ENCODE results near the gene ADGRL2. TPM values are rescaled to one million over a fixed set of nuclear protein-coding genes. Genes with fewer than 3 reads are reported as not detected.

The ADGRL2 gene
- total and polyA plus RNA-seq, 9 of the 15 experiments (the other 6 are each of a cell fraction or from before 2014, with no cell fraction given), result 0.03 to 0.15 (median 0.13) TPM; not detected in 6

DNA sequence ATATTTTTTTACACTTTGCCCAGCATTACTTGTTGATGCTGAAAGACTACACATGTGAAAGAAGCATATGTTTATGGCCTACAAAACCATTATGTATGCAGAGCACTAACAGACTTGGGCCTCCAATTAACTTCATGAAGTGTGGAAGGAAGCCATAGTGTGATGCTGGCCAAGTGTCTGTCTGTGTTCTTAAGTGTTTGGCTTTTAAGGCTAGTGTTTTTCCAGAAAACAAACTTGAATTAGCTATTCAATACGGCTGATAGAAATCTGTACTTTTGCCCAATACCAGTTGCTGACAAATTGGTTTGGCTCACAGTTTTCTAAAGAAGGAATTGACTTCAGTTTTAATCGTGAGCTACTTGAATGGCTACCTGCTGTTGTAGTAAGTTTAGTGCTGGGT, 136.1 kb downstream of the ADGRL2 start:
- 3% methylated on average over 2 of the region's 2 CpGs for WGBS (ENCODE audit: insufficient coverage, low coverage, missing lambda C conversion rate)
- H3K9ac ChIP-seq (ENCODE audit: insufficient read depth in 1 of 2, low read depth in 2 of 2, low read length in 2 of 2), result no peak overlapping the region
- intact Hi-C loops (cut with micrococcal nuclease), result no loop called here
- ChIA-PET POLR2A (no interaction called here), CTCF (ENCODE audit: low intra/inter-chr PET ratio) (no interaction called here)
- FAIRE-seq (no peak), ATAC-seq (no peak), DNase-seq (ENCODE audit: extremely low read depth in 1 of 4, low spot score in 3 of 4) (no peak)
- in situ Hi-C loops (cut with MboI), result no loop called here
- H3K4me2 ChIP-seq (ENCODE audit: insufficient read depth, low read length), result no peak overlapping the region
- H3K27ac ChIP-seq (ENCODE audit: extremely low read depth, low read depth, low read length), result no peak overlapping the region
- H3K4me3 ChIP-seq, result no peak overlapping the region
- H3K79me2 ChIP-seq (ENCODE audit: control insufficient read depth, insufficient read depth, low read length), result no peaks in the 10 kb centered on the region
- TF ChIP-seq ZNF766 (CRISPR knock-in tag; conservative IDR thresholded peaks at IDR 0.05) (no peak), GTF2F1 (IDR thresholded peaks at IDR 0.05; ENCODE audit: low read depth, low read length) (no peak), JUN (IDR thresholded peaks at IDR 0.05; ENCODE audit: borderline replicate concordance, low read depth, low read length) (no peak), JUN (CRISPR knock-in tag; IDR thresholded peaks at IDR 0.05; ENCODE audit: borderline replicate concordance) (no peak), ZNF175 (CRISPR knock-in tag; IDR thresholded peaks at IDR 0.05; ENCODE audit: low read depth) (no peak)
- no peaks in the 10 kb centered on the region for H3K36me3 ChIP-seq (ENCODE audit: control insufficient read depth, insufficient read depth, low read length)
- H3K4me1 ChIP-seq (replicated peaks in 1 of 2; ENCODE audit: control insufficient read depth in 2 of 2, insufficient read depth in 2 of 2, low read length in 2 of 2), result no peaks in the 10 kb centered on the region
- H4K20me1 ChIP-seq (replicated peaks; ENCODE audit: control insufficient read depth, insufficient read depth, low read length), result no peaks in the 10 kb centered on the region
- no peaks in the 10 kb centered on the region for H3K27me3 ChIP-seq (ENCODE audit: control insufficient read depth in 2 of 2, insufficient read depth in 2 of 2, low read length in 2 of 2)
- no peaks in the 10 kb centered on the region for H3K9me3 ChIP-seq (replicated peaks; ENCODE audit: control insufficient read depth, insufficient read depth, low read depth, low read length)
- no peak overlapping the region for H2AFZ ChIP-seq (ENCODE audit: low read depth, low read length)
- BruUV-seq (replicated peaks), result no TSS peak
- no peaks in the 10 kb centered on the region for H3K9me1 ChIP-seq (ENCODE audit: control insufficient read depth, insufficient read depth, low read length)

DNA sequence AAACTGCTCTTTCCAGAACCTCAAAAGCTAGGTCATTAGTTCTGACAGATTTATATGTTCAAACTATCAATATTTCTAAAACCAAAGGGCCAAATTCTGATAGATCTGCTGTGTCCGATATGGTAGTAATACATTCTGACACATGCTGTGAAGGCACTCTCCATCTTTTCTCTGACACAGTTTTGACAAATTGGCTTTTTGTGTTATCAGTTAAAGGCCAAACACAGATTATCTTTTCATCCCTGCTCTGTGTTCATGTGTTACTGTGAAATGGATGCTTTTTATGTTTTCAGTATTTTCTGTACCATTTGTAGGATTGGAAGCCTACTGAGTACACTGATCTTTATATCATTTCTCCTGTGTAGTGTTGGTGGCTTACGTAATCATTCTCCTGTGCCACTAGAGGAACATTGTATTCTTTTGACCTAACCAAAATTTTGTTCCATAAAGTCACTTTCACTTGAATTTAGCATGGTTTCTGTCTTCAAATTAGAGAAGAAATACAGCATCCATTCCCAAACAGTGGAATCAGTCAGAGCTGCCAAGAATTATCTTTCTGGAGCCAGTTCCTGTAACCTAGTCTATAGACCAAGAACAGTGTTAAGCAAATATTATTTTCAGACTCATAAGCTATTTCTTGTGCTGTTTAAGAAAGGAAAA, 137.2 kb downstream of the ADGRL2 start:
- DNase-seq (ENCODE audit: extremely low read depth in 1 of 4, low spot score in 3 of 4), result no peak
- Histone ChIP-seq H3K36me3 (ENCODE audit: control insufficient read depth, insufficient read depth, low read length) (no peaks in the 10 kb centered on the region), H3K9me1 (ENCODE audit: control insufficient read depth, insufficient read depth, low read length) (no peaks in the 10 kb centered on the region), H3K27me3 (ENCODE audit: control insufficient read depth in 2 of 2, insufficient read depth in 2 of 2, low read length in 2 of 2) (no peaks in the 10 kb centered on the region), H2AFZ (ENCODE audit: low read depth, low read length) (no peak overlapping the region), H3K9me3 (replicated peaks; ENCODE audit: control insufficient read depth, insufficient read depth, low read depth, low read length) (no peaks in the 10 kb centered on the region), H4K20me1 (replicated peaks; ENCODE audit: control insufficient read depth, insufficient read depth, low read length) (no peaks in the 10 kb centered on the region), H3K9ac (ENCODE audit: insufficient read depth in 1 of 2, low read depth in 2 of 2, low read length in 2 of 2) (no peak overlapping the region), H3K4me2 (ENCODE audit: insufficient read depth, low read length) (no peak overlapping the region), H3K4me3 (no peak overlapping the region), H3K79me2 (ENCODE audit: control insufficient read depth, insufficient read depth, low read length) (no peaks in the 10 kb centered on the region), H3K4me1 (replicated peaks in 1 of 2; ENCODE audit: control insufficient read depth in 2 of 2, insufficient read depth in 2 of 2, low read length in 2 of 2) (no peaks in the 10 kb centered on the region), H3K27ac (ENCODE audit: extremely low read depth, low read depth, low read length) (no peak overlapping the region)
- no TSS peak for BruUV-seq (replicated peaks)
- CTCF ChIA-PET (ENCODE audit: low intra/inter-chr PET ratio), result no interaction called here
- no peak for ATAC-seq
- TF ChIP-seq XRCC5 (IDR thresholded peaks at IDR 0.05; ENCODE audit: low read depth, low read length), result no peak
- TF ChIP-seq ZNF140 (CRISPR knock-in tag; IDR thresholded peaks at IDR 0.05), result no peak
- 7% methylated on average over 2 of the region's 2 CpGs for WGBS (ENCODE audit: insufficient coverage, low coverage, missing lambda C conversion rate)
- in situ Hi-C loops (cut with MboI) (no loop called here), intact Hi-C loops (cut with micrococcal nuclease) (no loop called here)
- POLR2A ChIA-PET, result no interaction called here
- no peak for FAIRE-seq
